Gastroesophageal sphincter (tissue), 3 donors: ENCODE measurements around the gene UBC.
"Not testable (repeated sequence)": the region's sequence is repeated elsewhere in the genome, so short reads cannot be mapped to it uniquely, and the experiment has no call there.

Experiments used
- POLR2A ChIP-seq, 2 donors: fragments of 450-650 bp; IDR thresholded peaks; one replicate each; pipeline ENCODE4 v1.6.1; 2017; ENCODE audit warnings: antibody characterized with exemption in 2 of 2, mild to moderate bottlenecking in 2 of 2, moderate library complexity in 1 of 2
- POLR2AphosphoS5 ChIP-seq: sonication (generic); formaldehyde crosslinking; IDR thresholded peaks from one replicate; pipeline ENCODE4 v1.6.1; 2017; ENCODE audit warnings: antibody characterized with exemption
- TF ChIP-seq, protein P1 (sequence below), 4 experiments: fragments of 200-600 bp in 2 of 4; fragments of 450-650 bp in 2 of 4; sonication (generic) in 1 of 4; IDR thresholded peaks; one replicate each; pipeline ENCODE4 v1.5.1; 2017 to 2019; ENCODE audit warnings: antibody characterized with exemption in 4 of 4, mild to moderate bottlenecking in 2 of 4, moderate library complexity in 2 of 4

- TF ChIP-seq, protein P1, sequence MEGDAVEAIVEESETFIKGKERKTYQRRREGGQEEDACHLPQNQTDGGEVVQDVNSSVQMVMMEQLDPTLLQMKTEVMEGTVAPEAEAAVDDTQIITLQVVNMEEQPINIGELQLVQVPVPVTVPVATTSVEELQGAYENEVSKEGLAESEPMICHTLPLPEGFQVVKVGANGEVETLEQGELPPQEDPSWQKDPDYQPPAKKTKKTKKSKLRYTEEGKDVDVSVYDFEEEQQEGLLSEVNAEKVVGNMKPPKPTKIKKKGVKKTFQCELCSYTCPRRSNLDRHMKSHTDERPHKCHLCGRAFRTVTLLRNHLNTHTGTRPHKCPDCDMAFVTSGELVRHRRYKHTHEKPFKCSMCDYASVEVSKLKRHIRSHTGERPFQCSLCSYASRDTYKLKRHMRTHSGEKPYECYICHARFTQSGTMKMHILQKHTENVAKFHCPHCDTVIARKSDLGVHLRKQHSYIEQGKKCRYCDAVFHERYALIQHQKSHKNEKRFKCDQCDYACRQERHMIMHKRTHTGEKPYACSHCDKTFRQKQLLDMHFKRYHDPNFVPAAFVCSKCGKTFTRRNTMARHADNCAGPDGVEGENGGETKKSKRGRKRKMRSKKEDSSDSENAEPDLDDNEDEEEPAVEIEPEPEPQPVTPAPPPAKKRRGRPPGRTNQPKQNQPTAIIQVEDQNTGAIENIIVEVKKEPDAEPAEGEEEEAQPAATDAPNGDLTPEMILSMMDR (IDR thresholded peaks at IDR 0.05) = not testable (repeated sequence)
- not testable (repeated sequence) for TF ChIP-seq POLR2A (IDR thresholded peaks at IDR 0.05); POLR2AphosphoS5
These were observed 26.7 kb downstream of the UBC start for GRCh38 chr12:124887766-124888165.
